Stimulated activated CD8-positive, alpha-beta memory T cell treated with anti-CD3 and anti-CD28 coated beads, Interleukin-15, amount 100 ng/mL, for 4 hours (primary cell): Measurements from ENCODE around the gene ATP8A1.
"Not testable (repeated sequence)": the region's sequence is repeated elsewhere in the genome, so short reads cannot be mapped to it uniquely, and the experiment has no call there.

Experiments used
- DNase-seq, 2 donors: peaks; one replicate each; pipeline ENCODE4 v3.0.0-alpha.2; 2020; ENCODE audit warnings: low read depth in 2 of 2

Gene ATP8A1

GRCh38 chr4:42501624-42502401, 155.1 kb downstream of the ATP8A1 start:
- DNase-seq, result no peak

- DNase-seq, result no peak
Observed at GRCh38 chr4:42498040-42498439, 158.9 kb downstream of the ATP8A1 start.

- DNase-seq, result no peak
Observed at GRCh38 chr4:42497142-42497910, 159.6 kb downstream of the ATP8A1 start.

GRCh38 chr4:42492962-42493361, 163.9 kb downstream of the ATP8A1 start:
- no peak for DNase-seq

DNA sequence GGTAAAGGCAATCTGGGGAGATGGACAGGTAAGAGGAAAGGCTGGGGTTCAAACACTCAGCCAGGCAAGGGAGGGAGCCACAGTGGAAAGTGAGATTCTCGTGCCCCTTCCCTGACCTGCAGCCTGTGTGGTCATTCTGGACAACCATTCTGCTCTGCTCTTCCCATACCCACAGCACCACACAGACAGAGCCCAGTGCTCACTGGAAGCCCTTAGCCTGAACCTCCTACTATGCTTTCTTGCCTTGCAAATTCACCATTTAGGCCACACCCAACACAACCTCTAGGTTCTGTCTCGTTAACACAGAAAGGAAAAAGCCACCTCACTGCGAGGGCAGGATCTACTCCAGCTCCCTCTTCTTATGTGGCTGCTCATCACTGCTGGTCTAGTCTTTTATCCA, 166.9 kb downstream of the ATP8A1 start:
- no peak for DNase-seq

DNA sequence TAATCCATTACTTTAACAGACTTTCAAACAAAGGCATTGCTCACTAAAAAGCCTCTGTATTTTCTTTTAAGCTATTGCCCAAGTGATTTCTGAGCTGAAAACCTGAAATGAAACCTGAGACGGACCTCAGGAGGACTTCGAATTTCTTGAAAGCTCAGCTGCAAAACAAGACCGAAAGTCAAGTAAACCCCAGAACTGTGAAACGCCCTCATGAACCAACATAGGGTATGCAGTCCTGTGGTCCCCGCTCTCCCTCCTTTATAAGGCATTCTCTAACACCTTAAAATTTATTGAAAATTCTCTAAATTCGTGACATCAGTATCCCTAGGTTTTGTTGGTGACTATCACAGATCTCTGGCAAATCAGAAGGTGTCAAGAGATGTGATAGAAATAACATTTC, 167.8 kb downstream of the ATP8A1 start:
- DNase-seq, result no peak

DNA sequence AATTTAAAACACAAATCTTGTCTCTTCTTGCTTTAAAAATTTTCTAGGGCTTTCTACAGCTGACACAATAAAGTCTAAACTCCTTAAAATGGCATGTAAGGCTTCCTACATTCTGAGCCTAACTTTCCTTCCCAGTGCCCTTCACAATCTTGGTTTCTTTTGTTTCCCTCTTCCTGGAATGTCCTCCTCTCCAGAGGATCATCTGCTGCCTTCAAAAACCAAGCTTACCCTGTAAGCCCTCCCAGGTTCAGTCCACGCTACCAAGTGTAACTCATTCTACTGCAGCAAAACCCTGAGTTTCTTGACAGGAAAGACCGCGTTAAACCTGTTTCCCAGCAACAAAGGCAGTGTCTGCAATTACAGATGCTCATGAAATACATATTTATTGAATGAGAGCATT, 168.4 kb downstream of the ATP8A1 start:
- DNase-seq, result no peak

- DNase-seq, result no peak
Observed at GRCh38 chr4:42488114-42488513, 168.8 kb downstream of the ATP8A1 start.

DNA sequence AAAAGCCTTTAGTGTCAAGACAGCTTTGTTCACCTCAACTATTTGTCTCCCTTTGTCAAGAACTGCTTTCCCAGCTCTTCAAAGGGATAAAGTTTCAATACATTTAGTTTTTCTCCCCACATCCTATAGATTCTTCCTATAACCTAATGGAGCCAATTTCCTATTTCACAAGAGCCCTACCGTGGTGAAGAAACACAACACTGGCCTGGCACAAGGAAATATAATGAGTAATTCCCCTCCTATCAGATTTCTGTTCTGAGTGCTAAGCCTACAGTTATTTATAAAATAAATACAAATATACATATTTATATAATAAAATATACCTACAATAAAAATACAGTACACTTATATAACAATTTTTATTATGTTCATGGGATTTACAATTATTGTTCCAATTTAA, 169.7 kb downstream of the ATP8A1 start:
- no peak for DNase-seq

DNA sequence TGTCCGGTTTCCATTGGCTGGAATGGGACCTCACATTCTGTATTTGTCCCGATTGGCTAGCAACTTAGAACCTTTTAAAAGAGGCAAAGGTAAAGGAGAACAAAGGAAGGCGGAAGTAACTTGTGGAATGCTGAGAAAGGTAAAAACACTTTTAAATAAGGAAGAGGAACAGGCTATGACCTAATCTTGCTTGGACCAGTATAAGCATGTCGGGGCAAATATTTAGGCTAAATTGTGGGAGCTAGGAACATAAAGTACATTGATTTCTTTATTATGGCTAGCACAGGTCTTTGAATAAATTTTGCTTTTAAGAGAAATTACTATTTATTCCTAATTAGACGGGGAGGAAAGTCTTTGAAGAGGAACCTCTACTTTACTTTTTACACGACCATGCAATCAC, 170.7 kb downstream of the ATP8A1 start:
- DNase-seq, result not testable (repeated sequence)

DNA sequence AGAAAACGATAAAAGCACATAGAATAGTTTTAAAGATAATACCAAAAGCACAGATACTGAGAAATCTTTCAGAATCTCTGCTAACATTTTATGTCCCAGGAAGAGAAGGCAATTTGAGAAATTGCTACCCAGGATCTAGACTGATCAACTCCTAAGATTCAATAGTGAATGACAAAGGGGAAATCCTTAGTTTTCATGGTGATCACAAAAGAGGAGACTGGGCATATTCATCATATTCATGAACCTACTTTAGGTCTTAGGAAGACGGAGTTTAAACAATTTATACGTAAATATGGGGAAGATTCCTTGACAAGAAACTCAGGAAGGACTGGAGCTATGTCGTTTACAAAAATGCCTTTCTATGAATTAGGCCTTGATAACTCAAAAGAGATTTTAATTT, 172.3 kb downstream of the ATP8A1 start:
- no peak for DNase-seq

GRCh38 chr4:42483426-42484379, 173.2 kb downstream of the ATP8A1 start:
- no peak for DNase-seq

DNA sequence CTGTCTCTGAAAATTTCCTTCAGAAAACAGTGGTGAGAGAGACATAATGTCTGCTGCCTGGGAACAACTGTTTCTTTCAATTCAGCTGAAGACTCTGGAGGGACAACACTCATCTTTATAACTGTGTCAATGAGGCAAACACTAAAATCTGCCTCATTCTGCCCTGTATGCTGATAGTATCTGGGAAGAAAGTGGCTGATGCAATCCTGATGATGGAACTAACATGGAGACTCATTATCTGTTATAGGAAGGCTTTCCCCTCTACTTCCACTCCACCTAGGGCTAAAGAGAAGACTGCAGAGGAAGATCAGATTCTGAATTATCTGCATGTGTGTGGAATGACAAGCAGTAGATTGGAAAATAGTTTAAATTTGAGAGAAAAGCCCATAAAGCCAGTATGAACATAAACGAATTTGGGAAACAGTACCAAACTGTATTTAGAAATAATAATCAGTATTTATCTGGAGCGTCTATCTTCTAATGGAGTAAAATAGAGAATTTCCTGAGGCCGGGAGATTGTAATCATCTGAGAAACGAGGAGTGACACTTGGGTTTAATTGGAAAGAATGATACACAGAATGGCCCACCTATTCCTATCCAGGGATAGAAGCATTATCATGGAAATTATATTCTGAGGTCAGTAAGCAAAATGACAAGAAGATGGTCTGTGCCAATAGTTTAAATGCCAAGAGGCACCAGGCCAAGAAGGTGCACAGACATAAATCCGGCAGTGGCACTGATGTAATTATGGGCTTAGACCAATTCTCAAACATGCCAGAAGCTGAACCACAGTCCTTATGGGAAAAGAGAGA, 174.2 kb downstream of the ATP8A1 start:
- DNase-seq, result no peak

DNA sequence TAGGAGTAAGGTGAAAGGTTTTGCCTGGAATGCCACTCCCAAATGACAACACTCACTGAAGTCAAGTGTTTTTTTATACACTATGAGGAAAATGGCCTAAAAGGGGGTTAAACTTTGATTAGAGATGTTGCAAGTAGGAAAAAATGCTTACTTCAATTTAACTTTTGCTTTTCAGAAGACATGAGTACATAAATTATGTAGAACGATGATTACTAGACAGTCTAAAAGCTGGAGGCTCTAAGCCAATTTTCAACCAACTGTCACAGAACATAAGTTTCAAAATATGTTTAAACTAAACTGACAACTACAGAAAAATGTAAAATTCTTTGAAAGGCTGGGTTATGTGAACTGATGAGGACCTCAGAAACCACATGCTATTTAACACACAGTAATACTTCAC, 176.2 kb downstream of the ATP8A1 start:
- DNase-seq, result no peak

DNA sequence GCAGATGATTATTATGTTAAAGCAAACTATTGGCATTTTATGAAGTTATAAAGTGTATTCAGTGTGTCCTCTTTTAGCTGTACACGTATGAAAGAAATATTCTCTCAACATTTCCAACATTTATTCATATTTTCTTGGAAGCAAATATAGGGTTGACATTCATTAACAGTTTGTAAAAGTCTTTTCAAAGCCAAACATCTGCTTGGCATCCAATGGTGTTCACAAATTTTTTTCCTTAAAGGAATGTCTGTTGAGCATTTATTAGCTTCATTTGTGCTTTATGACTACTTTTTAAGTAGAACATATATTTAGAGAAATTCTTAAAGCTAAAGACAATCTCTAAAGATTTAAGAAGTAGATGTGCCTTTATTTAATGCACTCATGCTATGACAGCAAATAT, 176.6 kb downstream of the ATP8A1 start:
- DNase-seq, result no peak

- no peak for DNase-seq
Observed at GRCh38 chr4:42478946-42479345, 178.0 kb downstream of the ATP8A1 start.

DNA sequence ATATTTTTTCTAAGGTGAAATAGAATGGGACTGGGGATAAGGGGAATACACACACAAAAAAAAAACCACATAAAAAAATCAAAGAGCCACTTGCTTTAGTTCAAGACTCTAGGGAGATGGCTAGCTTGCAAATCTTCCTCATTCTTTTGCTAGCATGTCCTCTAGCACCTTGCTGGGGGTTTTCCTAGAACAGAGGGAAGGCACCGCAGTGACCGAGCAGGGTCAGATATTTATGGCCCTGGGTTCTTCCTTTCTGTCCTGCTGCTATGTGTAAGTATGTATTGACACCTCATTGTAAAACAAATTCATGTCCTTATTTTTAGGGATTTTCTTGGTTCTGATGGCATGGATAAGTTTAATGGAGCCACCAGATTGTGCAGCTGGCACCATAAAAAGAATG, 178.4 kb downstream of the ATP8A1 start:
- DNase-seq, result no peak

DNA sequence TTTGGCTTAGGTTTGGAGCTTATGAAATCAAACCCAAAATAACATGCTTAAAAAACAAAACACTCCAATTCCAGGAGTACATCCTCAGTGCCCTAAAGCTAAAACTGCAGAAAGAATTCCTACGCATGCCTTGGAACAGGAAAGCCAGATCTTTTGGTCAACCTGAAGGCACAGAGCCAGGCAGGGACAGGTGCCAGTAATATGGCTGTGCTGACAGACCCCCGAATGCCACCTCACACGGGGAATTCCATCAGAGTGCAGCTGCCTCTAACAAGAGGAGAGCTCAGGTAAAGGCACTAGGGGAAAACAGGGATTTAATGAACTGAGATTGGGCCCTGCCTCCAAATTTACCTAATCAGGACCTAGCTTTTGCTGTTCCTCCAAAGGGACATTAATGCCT, 182.5 kb downstream of the ATP8A1 start:
- DNase-seq, result no peak

DNA sequence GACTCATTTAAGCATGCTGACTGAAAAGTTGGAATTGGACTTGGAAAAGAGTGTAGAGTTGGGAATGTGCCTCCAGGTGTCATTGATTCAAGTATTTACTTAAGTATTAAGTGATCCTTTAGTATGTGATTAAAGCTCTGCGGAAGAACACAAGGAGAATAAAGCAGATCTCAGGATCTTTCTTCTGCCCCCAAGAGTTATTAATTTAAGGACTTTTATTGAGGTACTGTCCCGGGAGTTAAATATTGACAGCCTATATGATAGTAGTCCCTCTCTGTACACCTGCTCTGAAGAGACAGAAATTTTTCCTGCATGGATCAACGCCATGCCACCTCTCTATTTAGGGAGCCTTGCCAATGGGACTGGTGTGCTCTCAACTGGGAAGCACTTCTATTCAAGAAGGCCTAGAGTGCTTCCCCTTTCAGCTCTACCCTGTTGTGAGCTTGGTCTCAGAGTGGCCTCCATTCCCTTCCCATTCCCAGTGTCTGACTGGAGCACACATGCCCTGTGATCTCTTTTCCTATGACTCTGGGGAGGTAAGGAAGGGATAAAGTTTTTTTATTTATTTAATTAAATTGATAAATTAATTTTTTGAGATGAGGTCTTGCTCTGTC, 183.7 kb downstream of the ATP8A1 start:
- no peak for DNase-seq

DNA sequence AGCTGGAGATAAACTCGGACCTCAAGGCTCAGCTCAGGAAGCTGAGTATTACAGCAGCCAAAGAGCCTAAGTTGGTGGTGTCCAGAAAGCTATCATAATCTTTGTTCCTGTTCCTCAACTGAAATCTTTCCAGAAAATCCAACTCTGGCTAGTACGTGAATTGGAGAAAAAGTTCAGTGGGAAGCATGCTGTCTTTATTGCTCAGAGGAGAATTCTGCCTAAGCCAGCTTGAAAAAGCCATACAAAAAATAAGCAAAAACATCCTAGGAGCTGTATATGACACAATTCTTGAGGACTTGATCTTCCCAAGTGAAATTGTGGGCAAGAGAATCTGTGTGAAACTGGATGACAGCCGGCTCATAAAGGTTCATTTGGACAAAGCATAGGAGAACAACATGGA, 185.0 kb downstream of the ATP8A1 start:
- no peak for DNase-seq

- DNase-seq, result no peak
Observed at GRCh38 chr4:42470023-42470422, 186.9 kb downstream of the ATP8A1 start.
